Aorta (tissue), 5 donors: ENCODE data around the gene CFAP157. TPM values are rescaled to one million over a fixed set of nuclear protein-coding genes. Genes with fewer than 3 reads are reported as not detected.
A peak's percentile ranks its signal among the peaks of the same experiment; 100 is the strongest.
"Not testable (repeated sequence)": the region's sequence is repeated elsewhere in the genome, so short reads cannot be mapped to it uniquely, and the experiment has no call there.

Experiments used
- ATAC-seq: fragments of 200-7000 bp; cut with Tn5 transposase; one replicate; pipeline ENCODE4 v1.9.1; 2022; ENCODE audit warnings: moderate library complexity; ENCODE audit not compliant: low FRiP score
- DNase-seq, 2 donors: peaks; one replicate each; pipeline ENCODE4 v3.0.0-alpha.2; 2020
- H3K27ac ChIP-seq, 2 donors: one replicate each; pipeline ENCODE4 v1.5.1; 2013; ENCODE audit warnings: low read length in 2 of 2, mild to moderate bottlenecking in 2 of 2, moderate library complexity in 2 of 2, control low read depth in 1 of 2, inconsistent platforms in 1 of 2, low read depth in 1 of 2
- H3K27me3 ChIP-seq, 2 donors: one replicate each; pipeline ENCODE4 v1.6.1; 2013; ENCODE audit warnings: control low read depth in 1 of 2, low read length in 1 of 2, mild to moderate bottlenecking in 1 of 2, moderate library complexity in 1 of 2; ENCODE audit not compliant: insufficient read depth in 2 of 2, control insufficient read depth in 1 of 2
- H3K36me3 ChIP-seq, 2 donors: one replicate each; pipeline ENCODE4 v1.6.1; 2013; ENCODE audit warnings: control low read depth in 1 of 2, low read length in 1 of 2, mild to moderate bottlenecking in 1 of 2; ENCODE audit not compliant: insufficient read depth in 2 of 2, control insufficient read depth in 1 of 2
- H3K4me1 ChIP-seq, 2 donors: one replicate each; pipeline ENCODE4 v1.6.1; 2013; ENCODE audit warnings: low read length in 2 of 2, control low read depth in 1 of 2, mild to moderate bottlenecking in 1 of 2, moderate library complexity in 1 of 2; ENCODE audit not compliant: insufficient read depth in 2 of 2, control insufficient read depth in 1 of 2
- H3K4me3 ChIP-seq, 2 donors: one replicate each; pipeline ENCODE4 v1.5.1; 2013; ENCODE audit warnings: low read length in 2 of 2, control low read depth in 1 of 2, mild to moderate bottlenecking in 1 of 2
- H3K9me3 ChIP-seq: one replicate; pipeline ENCODE4 v1.6.1; 2013; ENCODE audit warnings: mild to moderate bottlenecking, low read length; ENCODE audit not compliant: control insufficient read depth
- WGBS, 2 donors: extraction: QIAGEN DNeasy Blood & Tissue Kit; methylation state at CpG; one replicate each; pipeline ENCODE4 v1.1.7; 2013; 5-methylcytosine and 5-hydroxymethylcytosine counted together
- intact Hi-C, 2 donors: fragments of 100-400 bp; cut with DNase I; formaldehyde crosslinking; loops; one replicate each; pipeline versions ENCODE4 v1.14.2 to v1.15.0; 2022
- polyA plus RNA-seq, 2 donors: library from polyadenylated mRNA; stranded (reverse); fragments of 200-250 nt; gene quantifications; one replicate each; pipeline ENCODE4 v1.2.3, GENCODE V29; 2013
- total RNA-seq, 2 donors: library from RNA; stranded (reverse); fragmentation: NEBNext Ultra II Directional; extraction: Animal tissue kit (Norgen Biotek cat#: 25700); gene quantifications; one replicate each; pipeline ENCODE4 v1.2.1, GENCODE V29; 2021
- donor health status: healthy with polysubstance abuse.
- donor health status: Bipolar disorder and iron deficiency.
- donor health status: DM: no; HTN: no; CAD: no.
- donor health status: DM: no; HTN: no; CAD: no.
- donor health status: DM: yes; HTN: yes; CAD: no.

CFAP157 gene
- total and polyA plus RNA-seq, 4 donors: 0.16 to 0.69 (median 0.60) TPM; not detected in 1

- Histone ChIP-seq H3K27me3 (no peaks in the 10 kb centered on the region), H3K4me3 (no peak overlapping the region), H3K36me3 (no peaks in the 10 kb centered on the region), H3K27ac (no peak overlapping the region), H3K4me1 (no peaks in the 10 kb centered on the region), H3K9me3 (no peaks in the 10 kb centered on the region)
- ATAC-seq: peak; percentile 9
- DNase-seq: no peak
- intact Hi-C loops: no loop called here
- 23 to 35% methylated on average over 46 to 86 of the region's 86 CpGs for WGBS, 2 donors
Measured at GRCh38 chr9:127754099-127755060, 47.6 kb downstream of the CFAP157 start.

- Histone ChIP-seq H3K9me3 (no peaks in the 10 kb centered on the region), H3K36me3 (no peaks in the 10 kb centered on the region), H3K27me3 (no peaks in the 10 kb centered on the region), H3K27ac (no peak overlapping the region), H3K4me1 (no peaks in the 10 kb centered on the region), H3K4me3 (no peak overlapping the region)
- DNase-seq (no peak), ATAC-seq (peak; percentile 59)
- WGBS, 2 donors: 17 to 19% methylated on average over 38 to 61 of the region's 61 CpGs
- intact Hi-C loops: no loop called here
Measured at GRCh38 chr9:127755061-127756060, 48.6 kb downstream of the CFAP157 start.

GRCh38 chr9:127756233-127756632, 49.4 kb downstream of the CFAP157 start:
- H3K4me1 ChIP-seq: no peaks in the 10 kb centered on the region
- no peaks in the 10 kb centered on the region for H3K36me3 ChIP-seq
- H3K9me3 ChIP-seq: no peaks in the 10 kb centered on the region
- 92 to 98% methylated on average over 3 of the region's 3 CpGs for WGBS, 2 donors
- H3K4me3 ChIP-seq: no peak overlapping the region
- no peaks in the 10 kb centered on the region for H3K27me3 ChIP-seq
- H3K27ac ChIP-seq: no peak overlapping the region
- intact Hi-C loops: no loop called here
- ATAC-seq: no peak
- DNase-seq: no peak

GRCh38 chr9:127756776-127757175, 50.0 kb downstream of the CFAP157 start:
- ATAC-seq, H3K27ac ChIP-seq, H3K27me3 ChIP-seq, intact Hi-C loops, H3K4me1 ChIP-seq, DNase-seq, H3K4me3 ChIP-seq, H3K36me3 ChIP-seq, H3K9me3 ChIP-seq: not testable (repeated sequence)
- WGBS, 2 donors: 78 to 79% methylated on average over 11 of the region's 11 CpGs

- no peak for DNase-seq
- intact Hi-C loops: no loop called here
- Histone ChIP-seq H3K9me3 (no peaks in the 10 kb centered on the region), H3K4me3 (no peak overlapping the region), H3K27ac (no peak overlapping the region), H3K27me3 (no peaks in the 10 kb centered on the region), H3K4me1 (no peaks in the 10 kb centered on the region), H3K36me3 (no peaks in the 10 kb centered on the region)
- 83 to 85% methylated on average over 5 of the region's 5 CpGs for WGBS, 2 donors
- no peak for ATAC-seq
Measured at GRCh38 chr9:127758843-127759242, 52.1 kb downstream of the CFAP157 start.

- Histone ChIP-seq H3K9me3 (no peaks in the 10 kb centered on the region), H3K4me1 (no peaks in the 10 kb centered on the region), H3K4me3 (no peak overlapping the region), H3K27me3 (no peaks in the 10 kb centered on the region), H3K27ac (no peak overlapping the region), H3K36me3 (no peaks in the 10 kb centered on the region)
- intact Hi-C loops: no loop called here
- DNase-seq (no peak), ATAC-seq (no peak)
- 87 to 89% methylated on average over 5 of the region's 5 CpGs for WGBS, 2 donors
Measured at GRCh38 chr9:127761061-127761460, 54.3 kb downstream of the CFAP157 start.

GRCh38 chr9:127761491-127761956, 54.7 kb downstream of the CFAP157 start:
- H3K4me1 ChIP-seq: no peaks in the 10 kb centered on the region
- H3K27ac ChIP-seq: no peak overlapping the region
- no peaks in the 10 kb centered on the region for H3K27me3 ChIP-seq
- H3K4me3 ChIP-seq: no peak overlapping the region
- no peaks in the 10 kb centered on the region for H3K36me3 ChIP-seq
- ATAC-seq: peak; percentile 8
- intact Hi-C loops: no loop called here
- WGBS, 2 donors: 67 to 73% methylated on average over 5 of the region's 5 CpGs
- DNase-seq: no peak
- no peaks in the 10 kb centered on the region for H3K9me3 ChIP-seq

- DNase-seq (peak; percentile 76 to 80), ATAC-seq (peak; percentile 57)
- no peaks in the 10 kb centered on the region for H3K27me3 ChIP-seq
- H3K4me1 ChIP-seq: no peaks in the 10 kb centered on the region
- intact Hi-C loops: no loop called here
- no peaks in the 10 kb centered on the region for H3K9me3 ChIP-seq
- no peak overlapping the region for H3K4me3 ChIP-seq
- H3K36me3 ChIP-seq: no peaks in the 10 kb centered on the region
- H3K27ac ChIP-seq: no peak overlapping the region
- WGBS, 2 donors: 58 to 62% methylated on average over 16 of the region's 16 CpGs
Measured at GRCh38 chr9:127762111-127762676, 55.4 kb downstream of the CFAP157 start.
